K562 (cell line): ENCODE measurements around the gene SYS1. TPM values are rescaled to one million over a fixed set of nuclear protein-coding genes. Genes with fewer than 3 reads are reported as not detected.

Source experiments
- ATAC-seq: fragments of 200-7000 bp; cut with Tn5 transposase; 3 replicates; pipeline ENCODE4 v1.9.1; 2020; ENCODE audit warnings: moderate library complexity
- BruUV-seq: library from RNA; stranded (reverse); fragments of 400-500 nt; replicated peaks from 2 replicates; lab custom pipeline; 2021; lab: Mats Ljungman, UMichigan
- CTCF ChIA-PET: fragments of 300-600 bp; formaldehyde crosslinking; extraction: SDS; loops from one replicate; lab custom pipeline; 2021; ENCODE audit warnings: low intra/inter-chr PET ratio; lab: Yijun Ruan, JAX
- POLR2A ChIA-PET: fragments of 300-600, 350-650 bp; sonication (Branson Sonifier 250); formaldehyde crosslinking; extraction: SDS; loops from one replicate; lab custom pipeline; 2021; ENCODE audit warnings: antibody characterized with exemption, inconsistent platforms; lab: Yijun Ruan, JAX
- DNase-seq, 4 experiments: peaks; one replicate each; pipeline versions ENCODE4 v3.0.0 to v3.0.0-alpha.2; 2011 to 2018; ENCODE audit warnings: low spot score in 3 of 4, mixed read lengths in 3 of 4; ENCODE audit errors: extremely low read depth in 1 of 4
- FAIRE-seq: peaks from 2 replicates; lab custom pipeline; 2011; peaks lifted over from hg19 to GRCh38; lab: Jason Lieb, UNC
- H2AFZ ChIP-seq: 2 replicates; pipeline ENCODE4 v1.6.0; 2011; ENCODE audit warnings: low read depth, low read length, control low read depth, inconsistent platforms
- H3K27ac ChIP-seq: fragments of 200-600 bp; 3 replicates; pipeline ENCODE4 v1.8.0; 2011; ENCODE audit warnings: low read depth, mild to moderate bottlenecking, control low read depth, inconsistent platforms, low read length, moderate library complexity, mixed read lengths; ENCODE audit errors: extremely low read depth
- H3K27me3 ChIP-seq, 2 experiments: fragments of 300-600 bp in 1 of 2; 2 replicates in 1 of 2; 3 replicates in 1 of 2; pipeline versions ENCODE4 v1.6.0 to v1.8.0; 2011; ENCODE audit warnings: inconsistent platforms in 2 of 2, low read length in 2 of 2, mild to moderate bottlenecking in 1 of 2, mixed read lengths in 1 of 2, moderate library complexity in 1 of 2; ENCODE audit not compliant: control insufficient read depth in 2 of 2, insufficient read depth in 2 of 2
- H3K36me3 ChIP-seq: fragments of 300-600 bp; 3 replicates; pipeline ENCODE4 v1.8.0; 2011; ENCODE audit warnings: mild to moderate bottlenecking, low read length, inconsistent platforms; ENCODE audit not compliant: control insufficient read depth, insufficient read depth
- H3K4me1 ChIP-seq, 2 experiments: fragments of 200-600 bp in 1 of 2; replicated peaks in 1 of 2; 2 replicates in 1 of 2; 3 replicates in 1 of 2; pipeline versions ENCODE4 v1.5.1 to v1.8.0; 2011; ENCODE audit warnings: inconsistent platforms in 2 of 2, low read length in 2 of 2, mild to moderate bottlenecking in 1 of 2, mixed read lengths in 1 of 2, moderate library complexity in 1 of 2; ENCODE audit not compliant: control insufficient read depth in 2 of 2, insufficient read depth in 2 of 2
- H3K4me2 ChIP-seq: 2 replicates; pipeline ENCODE4 v1.6.1; 2011; ENCODE audit warnings: low read length, control low read depth, inconsistent platforms, mixed read lengths; ENCODE audit not compliant: insufficient read depth
- H3K4me3 ChIP-seq: fragments of 200-600 bp; sonication (generic), shearing (Covaris generic); 2 replicates; pipeline ENCODE4 v1.5.1; 2016; ENCODE audit warnings: control low read depth, inconsistent platforms
- H3K79me2 ChIP-seq: fragments of 200-600 bp; 3 replicates; pipeline ENCODE4 v1.8.0; 2011; ENCODE audit warnings: low read length, inconsistent platforms; ENCODE audit not compliant: control insufficient read depth, insufficient read depth
- H3K9ac ChIP-seq, 2 experiments: 2 replicates each; pipeline versions ENCODE4 v1.6.0 to v1.6.1; 2011; ENCODE audit warnings: low read depth in 2 of 2, low read length in 2 of 2, control low read depth in 1 of 2, inconsistent platforms in 1 of 2, mild to moderate bottlenecking in 1 of 2, mixed read lengths in 1 of 2; ENCODE audit not compliant: insufficient read depth in 1 of 2
- H3K9me1 ChIP-seq: one replicate; pipeline ENCODE4 v1.6.0; 2011; ENCODE audit warnings: inconsistent platforms, mild to moderate bottlenecking, low read length, moderate library complexity; ENCODE audit not compliant: control insufficient read depth, insufficient read depth
- H3K9me3 ChIP-seq: replicated peaks from 2 replicates; pipeline ENCODE4 v1.5.1; 2011; ENCODE audit warnings: low read depth, low read length, inconsistent platforms; ENCODE audit not compliant: control insufficient read depth, insufficient read depth
- H4K20me1 ChIP-seq: replicated peaks from 2 replicates; pipeline ENCODE4 v1.6.1; 2011; ENCODE audit warnings: low read length, inconsistent platforms, mixed read lengths; ENCODE audit not compliant: control insufficient read depth, insufficient read depth
- E2F3 ChIP-seq: fragments of 250-450 bp; sonication (Bioruptor Pico); IDR thresholded peaks from 2 replicates; pipeline ENCODE4 v1.4.0; 2020; ENCODE audit warnings: mild to moderate bottlenecking
- ERF ChIP-seq: fragments of 450-650 bp; formaldehyde crosslinking; IDR thresholded peaks from 2 replicates; pipeline ENCODE4 v1.4.0; 2020; ENCODE audit warnings: mild to moderate bottlenecking, mixed read lengths
- KLF1 ChIP-seq: fragments of 450-650 bp; IDR thresholded peaks from 2 replicates; pipeline ENCODE4 v1.6.1; 2016; ENCODE audit warnings: missing genetic modification characterization, missing compliant biosample characterization
- L3MBTL2 ChIP-seq: fragments of 450-650 bp; IDR thresholded peaks from 2 replicates; pipeline ENCODE4 v1.6.1; 2016; ENCODE audit warnings: mild to moderate bottlenecking, moderate library complexity
- NEUROD1 ChIP-seq: fragments of 150-350 bp; IDR thresholded peaks from 2 replicates; pipeline ENCODE4 v1.6.1; 2014; ENCODE audit warnings: borderline replicate concordance, low read length, low read depth; ENCODE audit not compliant: partially characterized antibody
- PPARD ChIP-seq: fragments of 250-450 bp; sonication (Bioruptor Pico); IDR thresholded peaks from 2 replicates; pipeline ENCODE4 v1.8.0; 2022; ENCODE audit warnings: inconsistent platforms, mild to moderate bottlenecking, moderate library complexity
- PTTG1 ChIP-seq: fragments of 450-650 bp; IDR thresholded peaks from 2 replicates; pipeline ENCODE4 v1.6.1; 2016; ENCODE audit warnings: low read depth, mild to moderate bottlenecking, missing genetic modification characterization, missing compliant biosample characterization
- RFX7 ChIP-seq: fragments of 250-450 bp; sonication (Bioruptor Pico); IDR thresholded peaks from 2 replicates; pipeline ENCODE4 v1.5.1; 2021; ENCODE audit warnings: mild to moderate bottlenecking
- TGIF2 ChIP-seq: sonication (generic); formaldehyde crosslinking; IDR thresholded peaks from 2 replicates; pipeline ENCODE4 v1.8.1; 2022; ENCODE audit warnings: mild to moderate bottlenecking, missing genetic modification reagents, moderate library complexity
- ZNF143 ChIP-seq: sonication (generic); formaldehyde crosslinking; IDR thresholded peaks from 2 replicates; pipeline ENCODE4 v1.9.0; 2022; ENCODE audit warnings: mild to moderate bottlenecking, missing genetic modification reagents
- ZNF23 ChIP-seq: fragments of 250-450 bp; sonication (Bioruptor Pico); IDR thresholded peaks from 2 replicates; pipeline ENCODE4 v1.4.0; 2020; ENCODE audit warnings: mild to moderate bottlenecking
- ZNF318 ChIP-seq, 2 experiments: fragments of 450-650 bp; IDR thresholded peaks; 2 replicates each; pipeline ENCODE4 v1.6.1; 2016; ENCODE audit warnings: mild to moderate bottlenecking in 2 of 2, borderline replicate concordance in 1 of 2, low read depth in 1 of 2, moderate library complexity in 1 of 2
- ZNF707 ChIP-seq: fragments of 250-450 bp; sonication (Bioruptor Pico); conservative IDR thresholded peaks from 2 replicates; pipeline ENCODE4 v1.8.0; 2022; ENCODE audit warnings: inconsistent platforms, mild to moderate bottlenecking, moderate library complexity
- ZNF77 ChIP-seq: fragments of 250-450 bp; sonication (Bioruptor Pico); IDR thresholded peaks from 2 replicates; pipeline ENCODE4 v1.5.0; 2020
- ZNF830 ChIP-seq: fragments of 250-450 bp; sonication (Bioruptor Pico); IDR thresholded peaks from 2 replicates; pipeline ENCODE4 v1.5.0; 2021; ENCODE audit warnings: mild to moderate bottlenecking
- WGBS: fragments of 100-300 bp; shearing (Covaris generic); methylation state at CpG from one replicate; pipeline ENCODE4 v1.1.6; 2016; ENCODE audit warnings: low coverage, mixed read lengths; ENCODE audit not compliant: insufficient coverage; ENCODE audit errors: missing lambda C conversion rate; 5-methylcytosine and 5-hydroxymethylcytosine counted together
- in situ Hi-C: fragments of 300-500 bp; cut with MboI; formaldehyde crosslinking; loops from 4 replicates; pipeline ENCODE4 v1.15.0; 2018; ENCODE audit warnings: inconsistent platforms, mixed read lengths
- intact Hi-C: fragments of 100-400 bp; cut with micrococcal nuclease; formaldehyde crosslinking; loops from 2 replicates; pipeline ENCODE4 v1.14.2; 2022
- polyA plus RNA-seq, 8 experiments: library from polyadenylated mRNA; depleted of rRNA in 4 of 8; stranded (reverse) in 5 of 8; unstranded in 3 of 8; fragments of >200 nt; fragmentation: Nextera tagmentation in 2 of 8; fragmentation: Illumina TruSeq in 1 of 8; extraction: Ambion mirVana in 2 of 8; extraction: Trizol in 1 of 8; gene quantifications; 2 replicates each; pipeline versions ENCODE4 v1.2.1 to v1.2.3, GENCODE V29; 2011 to 2014; ENCODE audit warnings: inconsistent platforms in 1 of 8, missing spikeins in 1 of 8
- total RNA-seq, 7 experiments: library from RNA; depleted of rRNA in 6 of 7; stranded (reverse); fragments of >200 nt in 6 of 7; fragmentation: Illumina TruSeq in 2 of 7; extraction: Trizol in 2 of 7; gene quantifications; 2 replicates each; pipeline versions ENCODE4 v1.2.1 to v1.2.3, GENCODE V29; 2011 to 2021; ENCODE audit warnings: low replicate concordance in 1 of 7

SYS1 gene
- total and polyA plus RNA-seq, 9 of the 15 experiments (the other 6 are each of a cell fraction or from before 2014, with no cell fraction given): 11.1 to 25.2 (median 17.5) TPM

GRCh38 chr20:45325371-45325770 is 37.6 kb upstream of the SYS1 start:
- H3K79me2 ChIP-seq: no peaks in the 10 kb centered on the region
- DNase-seq (no peak), FAIRE-seq (no peak), ATAC-seq (no peak)
- no peak overlapping the region for H2AFZ ChIP-seq
- no peaks in the 10 kb centered on the region for H3K27me3 ChIP-seq
- in situ Hi-C loops: no loop called here
- H3K9me1 ChIP-seq: peaks cover 3% of the 10 kb centered on the region
- 67% methylated on average over 5 of the region's 6 CpGs for WGBS
- H3K9ac ChIP-seq: no peak overlapping the region
- no peak overlapping the region for H3K4me3 ChIP-seq
- TF ChIP-seq PPARD (CRISPR knock-in tag) (no peak), ZNF77 (CRISPR knock-in tag) (no peak), ZNF143 (CRISPR knock-in tag) (no peak), ZNF318 (IDR thresholded peaks at IDR 0.05; ENCODE audit: borderline replicate concordance in 1 of 2, low read depth in 1 of 2) (no peak), TGIF2 (CRISPR knock-in tag) (no peak), ZNF23 (no peak), NEUROD1 (no peak), L3MBTL2 (no peak), ERF (CRISPR knock-in tag) (no peak), ZNF707 (CRISPR knock-in tag) (no peak), PTTG1 (no peak), E2F3 (CRISPR knock-in tag) (no peak), ZNF830 (no peak), RFX7 (CRISPR knock-in tag) (no peak), KLF1 (tag) (no peak)
- H3K27ac ChIP-seq: no peak overlapping the region
- peaks cover 4 to 9% of the 10 kb centered on the region in 2 experiments; a peak in 4 of 5 replicates for H3K4me1 ChIP-seq
- H4K20me1 ChIP-seq: no peaks in the 10 kb centered on the region
- ChIA-PET POLR2A (interaction anchor here (0.7 to 1.9 kb wide), 2 partner anchors 9 to 22 kb away, joined by 3 to 5 read pairs; partner anchors contain the start of gene SDC4), CTCF (no interaction called here)
- H3K4me2 ChIP-seq: no peak overlapping the region
- no TSS peak for BruUV-seq
- intact Hi-C loops: no loop called here
- H3K9me3 ChIP-seq: no peaks in the 10 kb centered on the region
- peaks cover 11% of the 10 kb centered on the region; the same call in 2 of the 3 replicates for H3K36me3 ChIP-seq
